Vagina (tissue), 2 donors: ENCODE measurements around the gene EXOSC2. TPM values are rescaled to one million over a fixed set of nuclear protein-coding genes. Genes with fewer than 3 reads are reported as not detected.

ENCODE experiments used
- DNase-seq, 2 donors: peaks; one replicate each; pipeline ENCODE4 v3.0.0-alpha.2; 2017; ENCODE audit errors: extremely low spot score in 2 of 2
- H3K27ac ChIP-seq: fragments of 200-600 bp; sonication (generic); one replicate; pipeline ENCODE4 v1.5.1; 2019
- H3K27me3 ChIP-seq: fragments of 200-600 bp; sonication (generic); one replicate; pipeline ENCODE4 v1.5.1; 2019
- H3K36me3 ChIP-seq, 2 donors: fragments of 200-600 bp; sonication (generic); one replicate each; pipeline ENCODE4 v1.5.1; 2017 to 2019
- H3K4me1 ChIP-seq: fragments of 200-600 bp; sonication (generic); one replicate; pipeline ENCODE4 v1.5.1; 2019
- H3K4me3 ChIP-seq, 2 donors: fragments of 200-600 bp; sonication (generic); 1 replicate in 1 of 2; 2 replicates in 1 of 2; pipeline ENCODE4 v1.5.1; 2016 to 2019
- H3K9me3 ChIP-seq: fragments of 200-600 bp; sonication (generic); one replicate; pipeline ENCODE4 v1.5.1; 2019
- POLR2A ChIP-seq, 2 donors: fragments of 450-650 bp; IDR thresholded peaks; one replicate each; pipeline ENCODE4 v1.6.1; 2017; ENCODE audit warnings: antibody characterized with exemption in 2 of 2, mild to moderate bottlenecking in 2 of 2, moderate library complexity in 2 of 2
- POLR2AphosphoS5 ChIP-seq, 2 donors: sonication (generic); formaldehyde crosslinking; IDR thresholded peaks; one replicate each; pipeline ENCODE4 v1.9.0; 2017; ENCODE audit warnings: antibody characterized with exemption in 2 of 2, mild to moderate bottlenecking in 2 of 2, low read depth in 1 of 2; ENCODE audit not compliant: insufficient read depth in 1 of 2
- intact Hi-C: fragments of 100-400 bp; cut with DNase I; formaldehyde crosslinking; loops from one replicate; pipeline ENCODE4 v1.15.1; 2023
- total RNA-seq: library from RNA; depleted of rRNA; stranded (reverse); fragments of >200 nt; gene quantifications from one replicate; pipeline ENCODE4 v1.2.3, GENCODE V29; 2016
- TF ChIP-seq, protein P1 (sequence below), 3 experiments: fragments of 450-650 bp in 2 of 3; fragments of 200-600 bp in 1 of 3; sonication (generic) in 1 of 3; IDR thresholded peaks; one replicate each; pipeline ENCODE4 v1.5.1; 2017 to 2019; ENCODE audit warnings: antibody characterized with exemption in 3 of 3, mild to moderate bottlenecking in 2 of 3, moderate library complexity in 2 of 3

EXOSC2 gene
- total RNA-seq, 1 donor from 2014 or later: 13.5 TPM

DNA sequence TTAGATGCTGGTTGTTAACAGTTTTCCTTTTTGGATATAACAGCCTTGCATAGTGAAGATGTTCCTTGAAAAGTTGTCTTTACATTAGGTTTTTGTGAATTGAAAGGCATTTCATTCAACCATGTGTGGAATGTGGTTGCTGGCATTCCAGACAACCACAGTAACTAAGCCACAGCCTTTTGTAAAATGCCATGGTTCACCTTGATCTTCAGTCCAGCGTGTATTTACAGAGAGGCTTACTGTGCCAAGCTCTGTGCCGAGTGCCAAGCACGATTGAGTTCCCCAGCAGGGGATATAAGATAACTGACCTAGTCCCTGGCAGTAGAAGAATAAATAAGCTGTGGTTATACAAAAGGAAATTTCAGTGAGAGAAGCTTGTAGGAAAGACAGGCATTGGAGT is 4.9 kb downstream of the EXOSC2 start:
- H3K4me1 ChIP-seq: peaks cover 32% of the 10 kb centered on the region
- intact Hi-C loops: no loop called here

DNA sequence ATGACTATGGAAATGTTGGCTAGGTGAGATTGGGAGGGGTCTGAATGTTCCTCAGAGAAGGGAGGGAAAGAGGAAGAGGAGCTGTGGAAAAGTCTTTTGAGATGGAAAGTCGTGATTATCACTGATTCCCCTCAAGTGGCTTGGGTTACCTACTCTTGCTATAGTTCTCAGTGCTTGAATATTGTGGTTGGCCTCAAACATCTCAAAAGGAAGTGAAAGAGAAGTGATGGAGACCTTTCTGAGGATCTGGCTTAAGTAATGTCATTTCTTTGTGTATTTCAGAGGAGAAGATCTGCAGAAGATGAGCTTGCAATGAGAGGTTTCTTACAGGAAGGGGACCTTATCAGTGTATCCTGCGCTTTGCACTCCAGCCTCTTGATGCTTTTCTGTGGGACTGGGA is 5.5 kb downstream of the EXOSC2 start:
- Histone ChIP-seq H3K27me3 (no peaks in the 10 kb centered on the region), H3K4me3 (no peak overlapping the region), H3K36me3 (peaks cover 2 to 66% of the 10 kb centered on the region in 2 donors), H3K27ac (no peak overlapping the region), H3K9me3 (no peaks in the 10 kb centered on the region), H3K4me1 (peaks cover 30% of the 10 kb centered on the region)
- no peak for DNase-seq
- TF ChIP-seq, protein P1, sequence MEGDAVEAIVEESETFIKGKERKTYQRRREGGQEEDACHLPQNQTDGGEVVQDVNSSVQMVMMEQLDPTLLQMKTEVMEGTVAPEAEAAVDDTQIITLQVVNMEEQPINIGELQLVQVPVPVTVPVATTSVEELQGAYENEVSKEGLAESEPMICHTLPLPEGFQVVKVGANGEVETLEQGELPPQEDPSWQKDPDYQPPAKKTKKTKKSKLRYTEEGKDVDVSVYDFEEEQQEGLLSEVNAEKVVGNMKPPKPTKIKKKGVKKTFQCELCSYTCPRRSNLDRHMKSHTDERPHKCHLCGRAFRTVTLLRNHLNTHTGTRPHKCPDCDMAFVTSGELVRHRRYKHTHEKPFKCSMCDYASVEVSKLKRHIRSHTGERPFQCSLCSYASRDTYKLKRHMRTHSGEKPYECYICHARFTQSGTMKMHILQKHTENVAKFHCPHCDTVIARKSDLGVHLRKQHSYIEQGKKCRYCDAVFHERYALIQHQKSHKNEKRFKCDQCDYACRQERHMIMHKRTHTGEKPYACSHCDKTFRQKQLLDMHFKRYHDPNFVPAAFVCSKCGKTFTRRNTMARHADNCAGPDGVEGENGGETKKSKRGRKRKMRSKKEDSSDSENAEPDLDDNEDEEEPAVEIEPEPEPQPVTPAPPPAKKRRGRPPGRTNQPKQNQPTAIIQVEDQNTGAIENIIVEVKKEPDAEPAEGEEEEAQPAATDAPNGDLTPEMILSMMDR (IDR thresholded peaks at IDR 0.05): no peak
- TF ChIP-seq POLR2A (IDR thresholded peaks at IDR 0.05) (no peak), POLR2AphosphoS5 (IDR thresholded peaks at IDR 0.05; ENCODE audit: insufficient read depth in 1 of 2, low read depth in 1 of 2) (no peak)
- intact Hi-C loops: no loop called here

More for the DNA sequence above, 4.9 kb downstream of the EXOSC2 start:
- no peaks in the 10 kb centered on the region for H3K9me3 ChIP-seq
- no peak overlapping the region for H3K27ac ChIP-seq
- no peak for DNase-seq
- H3K27me3 ChIP-seq: no peaks in the 10 kb centered on the region
- TF ChIP-seq, protein P1 (IDR thresholded peaks at IDR 0.05): no peak
- TF ChIP-seq POLR2A (IDR thresholded peaks at IDR 0.05) (no peak), POLR2AphosphoS5 (IDR thresholded peaks at IDR 0.05; ENCODE audit: insufficient read depth in 1 of 2, low read depth in 1 of 2) (no peak)
- no peak overlapping the region for H3K4me3 ChIP-seq
- H3K36me3 ChIP-seq: peaks cover 2 to 60% of the 10 kb centered on the region in 2 donors

DNA sequence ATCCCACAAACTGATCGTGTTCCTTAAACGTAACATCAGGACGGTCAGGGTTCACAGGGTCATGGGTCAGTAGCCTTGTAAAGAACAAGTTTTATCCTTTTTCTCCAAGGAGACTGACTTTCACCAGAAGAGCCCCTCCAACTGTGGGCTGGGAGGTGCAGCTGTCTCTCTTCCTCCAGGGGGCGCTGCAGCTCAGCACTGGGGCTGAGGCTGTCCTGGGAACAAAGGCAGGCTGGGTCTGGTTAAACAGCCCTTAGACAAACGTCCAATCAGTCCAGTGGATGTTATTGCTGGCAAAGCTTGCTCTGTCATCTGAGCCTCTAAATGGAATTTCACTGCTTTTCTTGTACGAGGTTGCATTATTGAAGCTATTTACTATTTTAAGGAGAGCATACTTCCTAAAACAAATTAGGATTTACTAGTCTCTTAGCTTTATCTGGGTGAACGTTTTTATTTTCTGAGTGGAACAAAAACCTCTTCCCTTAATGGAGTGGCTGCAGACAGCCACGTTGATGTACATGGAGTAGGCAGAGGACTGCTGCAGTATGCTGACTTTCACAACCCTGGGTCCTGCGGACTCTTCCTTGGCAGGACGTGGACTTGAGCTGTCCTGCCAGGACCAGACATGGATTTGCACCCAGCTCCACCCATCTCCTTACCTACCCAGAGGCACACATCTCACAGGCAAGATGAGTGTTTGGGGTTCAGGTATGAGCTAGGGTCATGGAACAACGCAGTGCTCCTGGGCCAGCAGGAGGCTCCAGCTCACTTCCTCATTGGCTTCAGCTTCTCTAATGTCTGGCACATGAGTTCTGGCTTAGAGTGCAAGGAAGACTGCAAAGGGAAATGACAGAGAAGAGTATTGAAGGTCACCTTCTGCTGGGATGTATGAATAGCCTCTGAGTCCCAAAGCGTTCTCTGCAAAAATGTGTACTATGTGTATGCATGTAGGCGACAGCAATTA is 7.8 kb downstream of the EXOSC2 start:
- no peaks in the 10 kb centered on the region for H3K9me3 ChIP-seq
- no peak overlapping the region for H3K4me3 ChIP-seq
- no peaks in the 10 kb centered on the region for H3K27me3 ChIP-seq
- TF ChIP-seq POLR2AphosphoS5 (IDR thresholded peaks at IDR 0.05; ENCODE audit: insufficient read depth in 1 of 2, low read depth in 1 of 2): no peak
- TF ChIP-seq, protein P1 (IDR thresholded peaks at IDR 0.05): peak; percentile 69 to 80 (median 78)
- no peak for DNase-seq
- intact Hi-C loops: loop anchor here (5.0 kb wide), 1 partner anchor 346 kb away; no protein-coding TSS in a partner anchor
- H3K36me3 ChIP-seq: peaks cover 2 to 68% of the 10 kb centered on the region in 2 donors
- peak overlapping the region; percentile 33 for H3K27ac ChIP-seq
- H3K4me1 ChIP-seq: peaks cover 9% of the 10 kb centered on the region

DNA sequence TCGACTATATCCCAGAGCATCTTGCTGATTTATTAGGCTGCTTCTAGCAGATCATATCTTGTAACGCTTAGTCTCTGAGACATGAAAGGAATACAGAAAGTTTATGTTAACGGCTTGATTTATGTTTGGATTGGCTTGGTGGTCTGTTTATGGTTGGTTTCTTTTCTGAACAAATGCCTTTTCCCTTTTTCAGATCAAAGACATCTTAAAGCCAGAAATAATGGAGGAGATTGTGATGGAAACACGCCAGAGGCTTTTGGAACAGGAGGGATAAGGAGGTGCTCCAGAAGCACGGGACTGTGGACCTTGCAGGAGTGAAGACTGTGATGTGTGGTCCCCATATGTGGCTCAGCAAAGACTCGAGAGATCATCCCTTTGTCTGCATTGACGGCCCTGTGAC is 9.9 kb downstream of the EXOSC2 start:
- H3K9me3 ChIP-seq: no peaks in the 10 kb centered on the region
- intact Hi-C loops: loop anchor here (5.0 kb wide), 1 partner anchor 344 kb away; no protein-coding TSS in a partner anchor
- peaks cover 0 to 48% of the 10 kb centered on the region in 2 donors for H3K36me3 ChIP-seq
- TF ChIP-seq, protein P1 (IDR thresholded peaks at IDR 0.05): no peak
- TF ChIP-seq POLR2AphosphoS5 (IDR thresholded peaks at IDR 0.05; ENCODE audit: insufficient read depth in 1 of 2, low read depth in 1 of 2): no peak
- TF ChIP-seq POLR2A (IDR thresholded peaks at IDR 0.05): no peak
- H3K27me3 ChIP-seq: no peaks in the 10 kb centered on the region
- H3K4me1 ChIP-seq: peaks cover 9% of the 10 kb centered on the region
- no peak overlapping the region for H3K4me3 ChIP-seq
- no peak for DNase-seq
- H3K27ac ChIP-seq: no peak overlapping the region
